ENCODE data around the gene SSRP1. TPM values are rescaled to one million over a fixed set of nuclear protein-coding genes. Genes with fewer than 3 reads are reported as not detected.

SSRP1 gene
- total and polyA plus RNA-seq, 12 donors, result 25.3 to 106 (median 56.9) TPM

GRCh38 chr11:57359896-57360690 is 24.4 kb upstream of the SSRP1 start:
- Histone ChIP-seq H3K4me3 (no peak overlapping the region), H3K27ac (no peak overlapping the region), H3K9me3 (replicated peaks in 1 of 3) (no peaks in the 10 kb centered on the region), H3K4me1 (replicated peaks in 1 of 2) (no peaks in the 10 kb centered on the region), H3K36me3 (replicated peaks in 1 of 2) (no peaks in the 10 kb centered on the region), H3K27me3 (no peaks in the 10 kb centered on the region)
- TF ChIP-seq POLR2A (IDR thresholded peaks at IDR 0.05), result no peak
- no peak for TF ChIP-seq CTCF (IDR thresholded peaks at IDR 0.05)
- DNase-seq, result no peak
- WGBS, 4 donors, result 81 to 91% (median 89%) methylated on average over 9 of the region's 9 CpGs
- intact Hi-C loops (cut with DNase I), result loop anchor here in 1 of 2 donors (10.0 kb wide), 1 partner anchor 165 kb away; no protein-coding TSS in a partner anchor

DNA sequence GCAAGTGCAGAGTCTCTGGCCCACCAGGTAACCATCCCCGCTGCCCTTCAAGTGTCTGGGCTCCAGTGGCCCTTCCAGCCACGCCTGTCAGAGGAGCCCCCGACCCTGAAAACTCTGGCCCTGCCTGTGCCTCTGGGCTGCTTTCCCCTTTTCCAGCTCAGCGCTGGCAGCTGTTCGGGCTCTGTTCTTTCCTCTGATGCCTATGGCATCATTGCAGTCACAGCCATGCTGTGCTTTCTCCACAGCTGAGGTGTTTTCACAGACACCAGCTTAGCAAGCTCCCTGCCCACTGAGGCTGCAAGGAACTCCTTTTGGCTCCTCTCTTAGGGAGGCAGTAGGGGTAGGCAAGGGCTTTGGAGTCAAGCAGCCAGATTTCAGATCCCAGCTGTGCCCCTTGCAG is 23.7 kb upstream of the SSRP1 start:
- Histone ChIP-seq H3K36me3 (replicated peaks in 1 of 2) (no peaks in the 10 kb centered on the region), H3K4me1 (replicated peaks in 1 of 2) (no peaks in the 10 kb centered on the region), H3K9me3 (replicated peaks in 1 of 3) (no peaks in the 10 kb centered on the region), H3K4me3 (no peak overlapping the region), H3K27me3 (no peaks in the 10 kb centered on the region), H3K27ac (no peak overlapping the region)
- intact Hi-C loops (cut with DNase I), result loop anchor here in 1 of 2 donors (10.0 kb wide), 1 partner anchor 165 kb away; no protein-coding TSS in a partner anchor
- TF ChIP-seq POLR2A (IDR thresholded peaks at IDR 0.05) (no peak), CTCF (IDR thresholded peaks at IDR 0.05) (no peak)
- WGBS, 4 donors, result 63 to 88% (median 78%) methylated on average over 3 to 5 of the region's 5 CpGs
- DNase-seq, result no peak

GRCh38 chr11:57358991-57359390 is 23.3 kb upstream of the SSRP1 start:
- no peaks in the 10 kb centered on the region for H3K4me1 ChIP-seq (replicated peaks in 1 of 2)
- no peaks in the 10 kb centered on the region for H3K36me3 ChIP-seq (replicated peaks in 1 of 2)
- no peak overlapping the region for H3K4me3 ChIP-seq
- H3K9me3 ChIP-seq (replicated peaks in 1 of 3), result no peaks in the 10 kb centered on the region
- no peak overlapping the region for H3K27ac ChIP-seq
- 69 to 82% (median 74%) methylated on average over 4 to 9 of the region's 9 CpGs for WGBS, 4 donors
- intact Hi-C loops (cut with DNase I), result loop anchor here in 1 of 2 donors (10.0 kb wide), 1 partner anchor 166 kb away; no protein-coding TSS in a partner anchor
- DNase-seq, result no peak
- no peaks in the 10 kb centered on the region for H3K27me3 ChIP-seq
- TF ChIP-seq POLR2A (IDR thresholded peaks at IDR 0.05) (no peak), CTCF (IDR thresholded peaks at IDR 0.05) (no peak)

DNA sequence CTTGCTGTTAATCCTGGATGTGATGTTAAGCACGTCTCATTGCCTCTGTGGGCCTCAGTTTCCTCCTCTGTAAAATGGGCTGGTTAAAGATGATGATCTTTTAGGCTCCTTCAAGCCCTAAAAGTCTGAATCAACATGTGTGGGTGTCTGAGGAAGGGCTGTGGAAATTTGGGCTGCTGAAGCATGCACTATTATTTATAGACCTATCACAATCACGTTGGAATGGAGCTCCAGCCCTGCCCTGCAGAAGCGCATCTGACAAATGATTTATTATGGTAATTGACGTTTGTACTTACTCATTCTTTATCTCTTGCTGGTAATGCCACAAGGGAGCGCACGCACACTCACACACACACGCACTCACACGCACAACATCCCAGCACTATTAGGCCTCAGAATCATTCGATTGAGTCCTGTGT is 22.9 kb upstream of the SSRP1 start:
- TF ChIP-seq POLR2A (IDR thresholded peaks at IDR 0.05), result no peak
- no peak for TF ChIP-seq CTCF (IDR thresholded peaks at IDR 0.05)
- no peaks in the 10 kb centered on the region for H3K36me3 ChIP-seq (replicated peaks in 1 of 2)
- intact Hi-C loops (cut with DNase I), result loop anchor here in 1 of 2 donors (10.0 kb wide), 1 partner anchor 166 kb away; no protein-coding TSS in a partner anchor
- WGBS, 4 donors, result 59 to 65% (median 63%) methylated on average over 9 of the region's 9 CpGs
- no peaks in the 10 kb centered on the region for H3K9me3 ChIP-seq (replicated peaks in 1 of 3)
- DNase-seq, result no peak
- no peaks in the 10 kb centered on the region for H3K4me1 ChIP-seq (replicated peaks in 1 of 2)
- no peak overlapping the region for H3K4me3 ChIP-seq
- no peak overlapping the region for H3K27ac ChIP-seq
- no peaks in the 10 kb centered on the region for H3K27me3 ChIP-seq

Data from adrenal gland (tissue), 12 donors.